Epithelial cell of esophagus (primary cell): ENCODE data around the gene PPP2R5D.
A peak's percentile ranks its signal among the peaks of the same experiment; 100 is the strongest.
"Not testable (repeated sequence)": the region's sequence is repeated elsewhere in the genome, so short reads cannot be mapped to it uniquely, and the experiment has no call there.

Experiments used
- DNase-seq: peaks from one replicate; pipeline ENCODE4 v3.0.0; 2010; ENCODE audit warnings: low read depth
- H3K4me3 ChIP-seq: 2 replicates; pipeline ENCODE4 v1.5.1; 2011; ENCODE audit warnings: mild to moderate bottlenecking, low read length, control low read depth
- CTCF ChIP-seq: IDR thresholded peaks from 2 replicates; pipeline ENCODE4 v1.5.1; 2011; ENCODE audit warnings: low read depth, mild to moderate bottlenecking, low read length, control low read depth, inconsistent platforms; ENCODE audit not compliant: insufficient read depth; ENCODE audit errors: missing control alignments

Gene PPP2R5D

GRCh38 chr6:42939810-42940167 is 44.6 kb upstream of the PPP2R5D start:
- no peak overlapping the region for H3K4me3 ChIP-seq
- no peak for TF ChIP-seq CTCF
- no peak for DNase-seq

GRCh38 chr6:42940493-42941045 is 43.8 kb upstream of the PPP2R5D start:
- no peak for DNase-seq
- H3K4me3 ChIP-seq: no peak overlapping the region
- TF ChIP-seq CTCF: no peak

GRCh38 chr6:42941356-42941755 is 43.0 kb upstream of the PPP2R5D start:
- not testable (repeated sequence) for DNase-seq, H3K4me3 ChIP-seq

- TF ChIP-seq CTCF: no peak
- H3K4me3 ChIP-seq: no peak overlapping the region
- DNase-seq: no peak
These were observed 41.9 kb upstream of the PPP2R5D start for GRCh38 chr6:42942444-42942843.

- no peak overlapping the region for H3K4me3 ChIP-seq
- TF ChIP-seq CTCF: no peak
- no peak for DNase-seq
These were observed 36.4 kb upstream of the PPP2R5D start for GRCh38 chr6:42947950-42948349.

GRCh38 chr6:42952389-42952788 is 32.0 kb upstream of the PPP2R5D start:
- TF ChIP-seq CTCF: no peak
- H3K4me3 ChIP-seq: no peak overlapping the region
- DNase-seq: no peak

- not testable (repeated sequence) for H3K4me3 ChIP-seq
- DNase-seq: peak; percentile 40
These were observed 30.0 kb upstream of the PPP2R5D start for GRCh38 chr6:42954405-42954804.

- no peak overlapping the region for H3K4me3 ChIP-seq
- peak; percentile 19 for DNase-seq
- TF ChIP-seq CTCF: no peak
These were observed 26.2 kb upstream of the PPP2R5D start for GRCh38 chr6:42958125-42958524.
